ENCODE data around the gene TMEM184A.
"Not testable (repeated sequence)": the region's sequence is repeated elsewhere in the genome, so short reads cannot be mapped to it uniquely, and the experiment has no call there.

TMEM184A gene

GRCh38 chr7:1588978-1589377 is 33.0 kb upstream of the TMEM184A start:
- no peak for DNase-seq

GRCh38 chr7:1587738-1588137 is 31.7 kb upstream of the TMEM184A start:
- no peak for DNase-seq

- DNase-seq = peak; percentile 8
These were observed 31.1 kb upstream of the TMEM184A start for GRCh38 chr7:1586827-1587705.

GRCh38 chr7:1586126-1586826 is 30.3 kb upstream of the TMEM184A start:
- DNase-seq = no peak

- no peak for DNase-seq
These were observed 29.4 kb upstream of the TMEM184A start for GRCh38 chr7:1585142-1585981.

- DNase-seq = no peak
These were observed 28.7 kb upstream of the TMEM184A start for GRCh38 chr7:1584700-1585099.

- not testable (repeated sequence) for DNase-seq
These were observed 27.4 kb upstream of the TMEM184A start for GRCh38 chr7:1583241-1583930.

GRCh38 chr7:1580422-1581030 is 24.5 kb upstream of the TMEM184A start:
- no peak for DNase-seq

GRCh38 chr7:1579481-1580421 is 23.7 kb upstream of the TMEM184A start:
- peak; percentile 50 for DNase-seq

- DNase-seq = no peak
These were observed 22.5 kb upstream of the TMEM184A start for GRCh38 chr7:1578513-1578912.

- no peak for DNase-seq
These were observed 20.7 kb upstream of the TMEM184A start for GRCh38 chr7:1576521-1577253.

GRCh38 chr7:1575809-1576208 is 19.8 kb upstream of the TMEM184A start:
- DNase-seq = no peak

GRCh38 chr7:1572111-1572822 is 16.3 kb upstream of the TMEM184A start:
- no peak for DNase-seq

- DNase-seq = peak; percentile 88
These were observed 14.0 kb upstream of the TMEM184A start, which contains the start of gene PSMG3 for GRCh38 chr7:1569833-1570632. Gene PSMG3, minus strand, starts transcription at chr7:1570032. Its CDS starts 693 bp downstream, at chr7:1569339.

- DNase-seq = no peak
These were observed 13.4 kb upstream of the TMEM184A start for GRCh38 chr7:1569440-1569832.

GRCh38 chr7:1569016-1569415 is 13.0 kb upstream of the TMEM184A start:
- DNase-seq = no peak

GRCh38 chr7:1567896-1568510 is 12.0 kb upstream of the TMEM184A start:
- DNase-seq = no peak

Measured in NCI-H2171 treated with DMSO at 0.1 percent for 48 hours (cell line).